Measurements from ENCODE around the gene DSCAM. TPM values are rescaled to one million over a fixed set of nuclear protein-coding genes. Genes with fewer than 3 reads are reported as not detected.
A peak's percentile ranks its signal among the peaks of the same experiment; 100 is the strongest.

DSCAM gene
- total and polyA plus RNA-seq, 4 donors: 0.02 to 0.25 (median 0.09) TPM

GRCh38 chr21:40049931-40050290 is 797.0 kb downstream of the DSCAM start:
- H3K27ac ChIP-seq (ENCODE audit: low read depth in 1 of 2, low read length in 1 of 2): no peak overlapping the region
- TF ChIP-seq, protein P1, sequence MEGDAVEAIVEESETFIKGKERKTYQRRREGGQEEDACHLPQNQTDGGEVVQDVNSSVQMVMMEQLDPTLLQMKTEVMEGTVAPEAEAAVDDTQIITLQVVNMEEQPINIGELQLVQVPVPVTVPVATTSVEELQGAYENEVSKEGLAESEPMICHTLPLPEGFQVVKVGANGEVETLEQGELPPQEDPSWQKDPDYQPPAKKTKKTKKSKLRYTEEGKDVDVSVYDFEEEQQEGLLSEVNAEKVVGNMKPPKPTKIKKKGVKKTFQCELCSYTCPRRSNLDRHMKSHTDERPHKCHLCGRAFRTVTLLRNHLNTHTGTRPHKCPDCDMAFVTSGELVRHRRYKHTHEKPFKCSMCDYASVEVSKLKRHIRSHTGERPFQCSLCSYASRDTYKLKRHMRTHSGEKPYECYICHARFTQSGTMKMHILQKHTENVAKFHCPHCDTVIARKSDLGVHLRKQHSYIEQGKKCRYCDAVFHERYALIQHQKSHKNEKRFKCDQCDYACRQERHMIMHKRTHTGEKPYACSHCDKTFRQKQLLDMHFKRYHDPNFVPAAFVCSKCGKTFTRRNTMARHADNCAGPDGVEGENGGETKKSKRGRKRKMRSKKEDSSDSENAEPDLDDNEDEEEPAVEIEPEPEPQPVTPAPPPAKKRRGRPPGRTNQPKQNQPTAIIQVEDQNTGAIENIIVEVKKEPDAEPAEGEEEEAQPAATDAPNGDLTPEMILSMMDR (IDR thresholded peaks at IDR 0.05; ENCODE audit: control extremely low read depth, extremely low read depth): no peak
- no peak overlapping the region for H3K9ac ChIP-seq (ENCODE audit: insufficient read depth in 1 of 2, low read length in 2 of 2)
- H3K4me3 ChIP-seq: no peak overlapping the region
- no peaks in the 10 kb centered on the region for H3K36me3 ChIP-seq (ENCODE audit: control insufficient read depth in 4 of 4, insufficient read depth in 4 of 4, low read length in 4 of 4)
- peaks cover 0 to 7% (median 0%) of the 10 kb centered on the region in 5 donors for H3K4me1 ChIP-seq (ENCODE audit: control insufficient read depth in 5 of 5, insufficient read depth in 5 of 5, low read length in 5 of 5)
- WGBS, 2 donors: 43 to 47% methylated on average over 7 of the region's 7 CpGs
- H3K9me3 ChIP-seq (ENCODE audit: control insufficient read depth in 4 of 4, insufficient read depth in 3 of 4, low read length in 3 of 4): no peaks in the 10 kb centered on the region
- no peaks in the 10 kb centered on the region for H3K27me3 ChIP-seq (ENCODE audit: control insufficient read depth in 3 of 3, insufficient read depth in 3 of 3, low read length in 2 of 3)
- ATAC-seq (ENCODE audit: insufficient read depth, low FRiP score): no peak
- no peak for DNase-seq

GRCh38 chr21:40049031-40049930 is 797.7 kb downstream of the DSCAM start:
- 47 to 61% methylated on average over 10 of the region's 10 CpGs for WGBS, 2 donors
- no peak overlapping the region for H3K27ac ChIP-seq (ENCODE audit: low read depth in 1 of 2, low read length in 1 of 2)
- TF ChIP-seq, protein P1 (IDR thresholded peaks at IDR 0.05; ENCODE audit: control extremely low read depth, extremely low read depth): no peak
- H3K9me3 ChIP-seq (ENCODE audit: control insufficient read depth in 4 of 4, insufficient read depth in 3 of 4, low read length in 3 of 4): no peaks in the 10 kb centered on the region
- ATAC-seq (ENCODE audit: insufficient read depth, low FRiP score) (no peak), DNase-seq (peak in 2 of 3 donors; percentile 41 to 45)
- H3K4me3 ChIP-seq: no peak overlapping the region
- H3K36me3 ChIP-seq (ENCODE audit: control insufficient read depth in 4 of 4, insufficient read depth in 4 of 4, low read length in 4 of 4): no peaks in the 10 kb centered on the region
- peaks cover 0 to 7% (median 0%) of the 10 kb centered on the region in 5 donors for H3K4me1 ChIP-seq (ENCODE audit: control insufficient read depth in 5 of 5, insufficient read depth in 5 of 5, low read length in 5 of 5)
- no peaks in the 10 kb centered on the region for H3K27me3 ChIP-seq (ENCODE audit: control insufficient read depth in 3 of 3, insufficient read depth in 3 of 3, low read length in 2 of 3)
- H3K9ac ChIP-seq (ENCODE audit: insufficient read depth in 1 of 2, low read length in 2 of 2): no peak overlapping the region

- no peak overlapping the region for H3K9ac ChIP-seq (ENCODE audit: insufficient read depth in 1 of 2, low read length in 2 of 2)
- WGBS, 2 donors: 67 to 78% methylated on average over 5 of the region's 5 CpGs
- H3K27me3 ChIP-seq (ENCODE audit: control insufficient read depth in 3 of 3, insufficient read depth in 3 of 3, low read length in 2 of 3): no peaks in the 10 kb centered on the region
- no peaks in the 10 kb centered on the region for H3K9me3 ChIP-seq (ENCODE audit: control insufficient read depth in 4 of 4, insufficient read depth in 3 of 4, low read length in 3 of 4)
- TF ChIP-seq, protein P1 (IDR thresholded peaks at IDR 0.05; ENCODE audit: control extremely low read depth, extremely low read depth): no peak
- no peak for DNase-seq
- H3K4me3 ChIP-seq: no peak overlapping the region
- peaks cover 0 to 7% (median 0%) of the 10 kb centered on the region in 5 donors for H3K4me1 ChIP-seq (ENCODE audit: control insufficient read depth in 5 of 5, insufficient read depth in 5 of 5, low read length in 5 of 5)
- H3K36me3 ChIP-seq (ENCODE audit: control insufficient read depth in 4 of 4, insufficient read depth in 4 of 4, low read length in 4 of 4): no peaks in the 10 kb centered on the region
- H3K27ac ChIP-seq (ENCODE audit: low read depth in 1 of 2, low read length in 1 of 2): no peak overlapping the region
- no peak for ATAC-seq (ENCODE audit: insufficient read depth, low FRiP score)
Observed at GRCh38 chr21:40047993-40048730, 798.8 kb downstream of the DSCAM start.

Measured in lung (tissue), 12 donors.